T47D (cell line): ENCODE results near the gene KCNAB1.
A peak's percentile ranks its signal among the peaks of the same experiment; 100 is the strongest.

Source experiments
- DNase-seq, 2 experiments: peaks; one replicate each; pipeline versions ENCODE4 v3.0.0 to v3.0.0-alpha.2; 2011 to 2012; ENCODE audit warnings: low read depth in 1 of 2, low spot score in 1 of 2
- JUND ChIP-seq: IDR thresholded peaks from 2 replicates; pipeline ENCODE4 v1.6.1; 2012; ENCODE audit warnings: low read depth
- in situ Hi-C: cut with HindIII; loops from 2 replicates; pipeline ENCODE4 v1.10.0; 2016; ENCODE audit warnings: low sequenced_read_pairs, low pct_unique_long_range_greater_than_20kb

The KCNAB1 gene

DNA sequence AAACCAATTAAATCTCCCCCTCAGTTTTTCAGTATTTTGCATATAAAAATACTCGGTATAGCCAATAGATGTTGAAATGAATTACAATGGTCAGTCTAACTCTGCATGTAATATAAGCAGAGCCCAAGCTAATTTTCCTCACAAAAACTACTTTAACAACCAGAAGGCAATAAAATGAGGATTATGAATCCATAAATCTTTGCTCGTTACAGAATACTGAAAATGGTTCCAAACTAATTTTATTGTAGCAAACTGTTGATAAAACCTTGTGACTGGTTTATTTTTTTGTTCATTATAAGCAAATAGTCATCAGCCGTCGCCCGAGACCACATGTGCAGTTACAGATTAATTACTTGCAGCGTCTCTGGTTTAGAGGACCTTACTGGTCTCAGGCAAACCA is 251.3 kb downstream of the KCNAB1 start:
- TF ChIP-seq JUND: no peak
- DNase-seq: no peak
- in situ Hi-C loops: no loop called here

GRCh38 chr3:156373095-156373494 is 252.7 kb downstream of the KCNAB1 start:
- in situ Hi-C loops: no loop called here
- no peak for DNase-seq

GRCh38 chr3:156373654-156374053 is 253.3 kb downstream of the KCNAB1 start:
- DNase-seq: no peak
- in situ Hi-C loops: no loop called here
- TF ChIP-seq JUND: no peak

More at GRCh38 chr3:156373095-156373494, 252.7 kb downstream of the KCNAB1 start:
- no peak for TF ChIP-seq JUND

- in situ Hi-C loops: no loop called here
- no peak for DNase-seq
- TF ChIP-seq JUND: no peak
Measured at GRCh38 chr3:156376199-156376598, 255.8 kb downstream of the KCNAB1 start.

DNA sequence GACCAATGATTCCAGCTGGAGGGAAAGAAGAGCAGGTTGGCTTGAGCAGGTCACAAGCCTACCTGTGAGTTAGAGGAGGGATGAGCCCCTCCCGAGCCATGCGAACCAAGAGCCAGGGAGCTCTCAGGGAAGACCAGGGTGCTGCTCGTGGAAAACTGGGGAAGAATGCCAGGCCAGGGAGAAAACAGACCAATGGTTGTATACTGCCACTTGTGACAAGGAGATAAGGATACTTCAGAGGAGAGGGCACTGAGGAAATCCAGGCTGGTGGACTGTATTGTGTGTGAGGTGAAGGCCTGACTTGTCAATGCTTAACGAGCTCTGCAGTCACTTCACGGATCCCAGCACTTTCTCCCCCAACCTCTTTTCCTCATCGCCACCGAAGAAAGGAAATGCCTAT is 256.9 kb downstream of the KCNAB1 start:
- TF ChIP-seq JUND: no peak
- in situ Hi-C loops: no loop called here
- no peak for DNase-seq

DNA sequence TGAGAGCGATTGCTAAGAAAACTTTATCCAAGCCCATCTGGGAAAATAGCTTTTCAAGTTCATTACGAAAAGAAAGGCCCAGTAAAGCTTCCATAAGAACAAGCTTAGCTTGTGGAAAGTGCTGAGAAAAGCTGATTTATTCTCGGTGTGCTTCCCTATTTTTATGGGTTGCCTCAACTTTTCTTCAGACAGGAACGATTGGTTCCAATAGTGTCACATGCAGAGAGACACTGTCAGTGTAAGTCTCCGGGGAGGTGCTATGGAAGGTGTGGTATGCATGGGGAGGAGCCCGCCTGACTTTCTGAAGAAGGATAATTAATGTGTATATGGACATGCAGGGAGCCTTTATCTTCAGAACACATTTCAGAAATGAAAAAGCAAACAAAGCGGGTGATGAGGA is 257.3 kb downstream of the KCNAB1 start:
- DNase-seq: no peak
- TF ChIP-seq JUND: no peak
- in situ Hi-C loops: no loop called here

DNA sequence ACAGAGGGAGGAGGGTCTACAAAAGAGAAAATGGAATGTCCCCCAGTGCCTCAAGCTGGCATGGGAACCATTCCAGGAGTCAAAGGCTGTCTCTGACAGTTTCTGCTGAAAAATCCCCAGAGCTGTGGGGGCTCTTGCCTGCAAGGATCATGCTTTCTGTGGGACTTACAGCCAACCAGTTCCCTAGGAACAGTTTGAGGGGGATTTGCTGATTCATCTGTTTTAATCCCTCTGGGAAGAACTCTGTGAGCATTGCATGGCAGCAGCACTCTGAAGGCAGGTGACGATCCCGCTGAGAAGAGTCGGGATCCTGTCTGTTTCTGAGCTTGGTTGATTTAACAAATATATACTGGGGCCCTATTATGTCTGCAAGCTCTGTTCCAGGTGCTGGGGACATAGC is 258.5 kb downstream of the KCNAB1 start:
- in situ Hi-C loops: no loop called here
- no peak for DNase-seq
- TF ChIP-seq JUND: no peak

- no peak for DNase-seq
- in situ Hi-C loops: no loop called here
Measured at GRCh38 chr3:156379327-156379726, 258.9 kb downstream of the KCNAB1 start.

GRCh38 chr3:156381253-156381652 is 260.9 kb downstream of the KCNAB1 start:
- no peak for DNase-seq
- in situ Hi-C loops: no loop called here
- TF ChIP-seq JUND: no peak

More at GRCh38 chr3:156379327-156379726, 258.9 kb downstream of the KCNAB1 start:
- no peak for TF ChIP-seq JUND

DNA sequence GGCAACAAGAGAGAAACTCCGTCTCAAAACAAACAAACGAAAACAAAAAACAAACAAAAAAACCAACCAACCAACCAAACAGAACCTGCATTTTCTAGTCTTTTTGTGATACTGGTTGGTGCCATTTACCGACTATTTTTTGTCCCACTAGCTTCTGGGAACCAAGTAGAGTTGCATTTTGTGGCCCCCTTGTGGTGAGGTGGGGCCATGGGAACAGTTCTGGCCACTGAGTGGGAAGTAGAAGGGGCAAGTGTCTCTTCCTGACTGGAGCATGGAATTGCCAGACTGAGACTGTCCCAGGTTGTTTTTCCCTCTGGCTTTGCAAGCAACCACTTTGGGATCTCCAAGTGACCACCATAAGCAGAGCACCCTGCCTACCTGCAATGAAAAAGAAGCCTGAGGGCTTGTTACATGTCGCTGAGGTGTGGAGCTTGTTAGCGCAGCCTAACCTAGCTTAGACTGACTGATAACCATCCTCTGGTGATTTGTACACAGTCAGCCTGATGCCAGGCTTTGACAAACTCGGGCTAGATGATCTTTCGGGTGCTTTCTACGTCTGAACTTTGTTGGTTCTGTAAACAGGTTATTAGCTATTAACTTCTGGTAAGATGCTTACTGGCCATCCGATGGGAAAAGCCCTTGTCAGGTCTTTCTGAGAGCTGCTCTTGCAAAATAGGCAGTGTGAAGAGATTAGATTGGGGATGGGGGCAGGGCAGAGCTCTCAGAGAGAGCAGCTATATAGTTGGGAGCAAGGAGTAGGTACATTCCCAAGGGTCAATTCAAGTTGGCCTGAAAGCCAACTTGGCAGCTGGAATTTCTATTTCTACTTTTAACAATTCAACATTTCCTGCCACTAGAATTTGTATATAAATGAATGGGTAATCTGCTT is 262.3 kb downstream of the KCNAB1 start:
- in situ Hi-C loops: no loop called here
- TF ChIP-seq JUND: no peak
- peak; percentile 42 to 73 for DNase-seq

- in situ Hi-C loops: no loop called here
- DNase-seq: no peak
Measured at GRCh38 chr3:156383441-156384025, 263.2 kb downstream of the KCNAB1 start.

GRCh38 chr3:156388497-156389448 is 268.4 kb downstream of the KCNAB1 start:
- in situ Hi-C loops: no loop called here
- TF ChIP-seq JUND: no peak
- DNase-seq: no peak

More at GRCh38 chr3:156383441-156384025, 263.2 kb downstream of the KCNAB1 start:
- TF ChIP-seq JUND: no peak

- in situ Hi-C loops: no loop called here
- DNase-seq: no peak
- no peak for TF ChIP-seq JUND
Measured at GRCh38 chr3:156389449-156389950, 269.1 kb downstream of the KCNAB1 start.
